Measurements from ENCODE around the gene ANXA10. TPM values are rescaled to one million over a fixed set of nuclear protein-coding genes. Genes with fewer than 3 reads are reported as not detected.
"Not testable (repeated sequence)": the region's sequence is repeated elsewhere in the genome, so short reads cannot be mapped to it uniquely, and the experiment has no call there.

The ANXA10 gene
- total RNA-seq, 1 donor, result 1.1 TPM

DNA sequence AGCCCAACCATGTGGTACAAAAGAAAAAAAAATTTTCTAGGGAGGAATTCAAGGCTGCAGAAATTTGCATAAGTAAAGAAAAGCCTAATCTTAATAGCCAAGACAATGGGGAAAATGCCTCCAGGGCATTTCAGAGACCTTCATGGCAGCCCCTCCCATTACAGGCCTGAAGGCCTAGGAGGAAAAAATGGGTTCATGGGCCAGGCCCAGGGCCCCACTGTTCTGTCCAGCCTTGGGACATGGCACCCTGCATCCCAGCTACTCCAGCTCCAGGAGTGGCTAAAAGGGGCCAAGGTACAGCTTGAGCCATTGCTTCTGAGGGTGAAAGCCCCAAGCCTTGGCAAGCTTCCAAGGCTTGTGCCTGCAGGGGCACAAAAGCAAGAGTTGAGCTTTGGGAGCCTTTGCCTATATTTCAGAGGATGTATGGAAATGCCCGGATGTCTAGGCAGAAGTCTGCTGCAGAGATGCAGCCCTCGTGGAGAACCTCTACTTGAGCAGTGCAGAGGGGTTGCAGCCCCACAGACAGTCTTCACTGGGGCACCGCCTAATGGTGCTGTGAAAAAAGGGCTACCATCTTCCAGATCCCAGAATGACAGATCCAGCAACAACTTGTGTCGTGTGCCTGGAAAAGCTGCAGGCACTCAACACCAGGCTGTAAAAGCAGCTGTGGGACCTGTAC lies 111.0 kb downstream of the ANXA10 start:
- H3K36me3 ChIP-seq (ENCODE audit: insufficient read depth, low read length), result no peaks in the 10 kb centered on the region
- no peaks in the 10 kb centered on the region for H3K27me3 ChIP-seq (ENCODE audit: insufficient read depth, low read length)
- H3K4me1 ChIP-seq (ENCODE audit: insufficient read depth, low read length), result no peaks in the 10 kb centered on the region
- H3K79me2 ChIP-seq (ENCODE audit: insufficient read depth, low read length), result no peaks in the 10 kb centered on the region
- no peak overlapping the region for H2AFZ ChIP-seq (ENCODE audit: low read length)
- no peak for DNase-seq (ENCODE audit: insufficient read length, low spot score, missing footprints)
- H3K4me3 ChIP-seq (ENCODE audit: insufficient read depth, low read length), result no peak overlapping the region
- no peak overlapping the region for H3K4me2 ChIP-seq (ENCODE audit: insufficient read depth, low read length)
- TF ChIP-seq, protein P1, sequence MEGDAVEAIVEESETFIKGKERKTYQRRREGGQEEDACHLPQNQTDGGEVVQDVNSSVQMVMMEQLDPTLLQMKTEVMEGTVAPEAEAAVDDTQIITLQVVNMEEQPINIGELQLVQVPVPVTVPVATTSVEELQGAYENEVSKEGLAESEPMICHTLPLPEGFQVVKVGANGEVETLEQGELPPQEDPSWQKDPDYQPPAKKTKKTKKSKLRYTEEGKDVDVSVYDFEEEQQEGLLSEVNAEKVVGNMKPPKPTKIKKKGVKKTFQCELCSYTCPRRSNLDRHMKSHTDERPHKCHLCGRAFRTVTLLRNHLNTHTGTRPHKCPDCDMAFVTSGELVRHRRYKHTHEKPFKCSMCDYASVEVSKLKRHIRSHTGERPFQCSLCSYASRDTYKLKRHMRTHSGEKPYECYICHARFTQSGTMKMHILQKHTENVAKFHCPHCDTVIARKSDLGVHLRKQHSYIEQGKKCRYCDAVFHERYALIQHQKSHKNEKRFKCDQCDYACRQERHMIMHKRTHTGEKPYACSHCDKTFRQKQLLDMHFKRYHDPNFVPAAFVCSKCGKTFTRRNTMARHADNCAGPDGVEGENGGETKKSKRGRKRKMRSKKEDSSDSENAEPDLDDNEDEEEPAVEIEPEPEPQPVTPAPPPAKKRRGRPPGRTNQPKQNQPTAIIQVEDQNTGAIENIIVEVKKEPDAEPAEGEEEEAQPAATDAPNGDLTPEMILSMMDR (IDR thresholded peaks at IDR 0.05; ENCODE audit: extremely low read depth, low read depth, low read length), result no peak
- H4K20me1 ChIP-seq (ENCODE audit: insufficient read depth, low read length), result no peaks in the 10 kb centered on the region
- peaks cover 8% of the 10 kb centered on the region for H3K9me3 ChIP-seq (ENCODE audit: low read depth, low read length)
- H3K27ac ChIP-seq (ENCODE audit: low read depth, low read length), result no peak overlapping the region

DNA sequence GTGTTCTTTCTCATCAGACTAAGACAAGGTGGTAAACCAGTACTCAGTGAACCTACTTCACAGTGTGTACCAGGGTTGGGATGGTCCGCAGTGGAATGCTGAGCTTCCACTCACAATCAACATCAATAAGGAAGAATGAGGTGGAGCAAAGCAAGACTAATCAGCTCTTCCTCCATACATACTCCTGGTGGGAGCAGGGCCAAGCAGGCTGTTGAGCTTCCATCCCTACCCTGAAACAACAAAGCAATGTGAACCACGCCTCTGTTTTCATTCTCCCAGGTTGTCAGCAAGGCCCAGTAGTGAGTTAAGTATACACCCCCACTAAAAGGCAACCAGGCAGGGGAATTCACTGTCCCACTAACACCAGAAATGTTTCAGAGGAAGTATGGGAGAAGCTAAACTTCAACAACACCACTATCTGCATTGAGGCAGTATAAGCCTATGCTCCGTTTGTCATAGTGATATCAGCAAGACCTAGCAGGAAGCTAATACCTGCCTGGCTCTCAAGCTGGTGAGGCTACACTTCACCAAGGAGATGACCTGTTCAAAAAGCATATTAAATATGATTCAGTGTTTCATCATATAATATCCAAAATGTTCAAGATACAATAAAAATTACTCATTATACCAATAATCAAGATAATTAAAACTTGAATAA lies 116.7 kb downstream of the ANXA10 start:
- H2AFZ ChIP-seq (ENCODE audit: low read length), result no peak overlapping the region
- H3K4me2 ChIP-seq (ENCODE audit: insufficient read depth, low read length), result no peak overlapping the region
- H3K79me2 ChIP-seq (ENCODE audit: insufficient read depth, low read length), result no peaks in the 10 kb centered on the region
- no peaks in the 10 kb centered on the region for H3K4me1 ChIP-seq (ENCODE audit: insufficient read depth, low read length)
- TF ChIP-seq, protein P1 (IDR thresholded peaks at IDR 0.05; ENCODE audit: extremely low read depth, low read depth, low read length), result no peak
- no peaks in the 10 kb centered on the region for H3K9me3 ChIP-seq (ENCODE audit: low read depth, low read length)
- H3K27me3 ChIP-seq (ENCODE audit: insufficient read depth, low read length), result no peaks in the 10 kb centered on the region
- no peaks in the 10 kb centered on the region for H4K20me1 ChIP-seq (ENCODE audit: insufficient read depth, low read length)
- H3K36me3 ChIP-seq (ENCODE audit: insufficient read depth, low read length), result no peaks in the 10 kb centered on the region
- no peak for DNase-seq (ENCODE audit: insufficient read length, low spot score, missing footprints)
- no peak overlapping the region for H3K27ac ChIP-seq (ENCODE audit: low read depth, low read length)
- no peak overlapping the region for H3K4me3 ChIP-seq (ENCODE audit: insufficient read depth, low read length)

DNA sequence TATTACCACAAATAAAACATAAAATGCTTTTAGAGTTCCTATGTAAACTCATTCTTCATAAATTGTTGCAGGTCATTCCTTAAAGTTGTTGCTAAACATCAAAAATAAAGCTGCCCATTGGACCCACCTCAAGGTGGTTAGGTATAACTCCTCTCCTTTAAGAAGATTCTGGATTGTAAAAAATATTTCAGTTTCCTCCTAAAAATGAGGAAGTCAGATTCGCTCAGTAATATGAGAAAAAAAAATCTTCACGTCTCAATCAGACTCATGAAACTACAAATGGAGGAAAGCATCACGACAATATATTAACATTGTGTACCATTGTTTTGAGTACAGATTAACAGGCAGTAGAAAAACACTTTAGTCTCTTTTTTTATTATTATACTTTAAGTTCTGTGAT lies 120.3 kb downstream of the ANXA10 start:
- TF ChIP-seq, protein P1 (IDR thresholded peaks at IDR 0.05; ENCODE audit: extremely low read depth, low read depth, low read length), result no peak
- DNase-seq (ENCODE audit: insufficient read length, low spot score, missing footprints), result no peak
- no peak overlapping the region for H3K4me2 ChIP-seq (ENCODE audit: insufficient read depth, low read length)
- no peaks in the 10 kb centered on the region for H4K20me1 ChIP-seq (ENCODE audit: insufficient read depth, low read length)
- H3K4me3 ChIP-seq (ENCODE audit: insufficient read depth, low read length), result no peak overlapping the region
- H3K9me3 ChIP-seq (ENCODE audit: low read depth, low read length), result no peaks in the 10 kb centered on the region
- no peaks in the 10 kb centered on the region for H3K27me3 ChIP-seq (ENCODE audit: insufficient read depth, low read length)
- no peaks in the 10 kb centered on the region for H3K36me3 ChIP-seq (ENCODE audit: insufficient read depth, low read length)
- no peaks in the 10 kb centered on the region for H3K4me1 ChIP-seq (ENCODE audit: insufficient read depth, low read length)
- no peaks in the 10 kb centered on the region for H3K79me2 ChIP-seq (ENCODE audit: insufficient read depth, low read length)
- H3K27ac ChIP-seq (ENCODE audit: low read depth, low read length), result no peak overlapping the region
- no peak overlapping the region for H2AFZ ChIP-seq (ENCODE audit: low read length)

DNA sequence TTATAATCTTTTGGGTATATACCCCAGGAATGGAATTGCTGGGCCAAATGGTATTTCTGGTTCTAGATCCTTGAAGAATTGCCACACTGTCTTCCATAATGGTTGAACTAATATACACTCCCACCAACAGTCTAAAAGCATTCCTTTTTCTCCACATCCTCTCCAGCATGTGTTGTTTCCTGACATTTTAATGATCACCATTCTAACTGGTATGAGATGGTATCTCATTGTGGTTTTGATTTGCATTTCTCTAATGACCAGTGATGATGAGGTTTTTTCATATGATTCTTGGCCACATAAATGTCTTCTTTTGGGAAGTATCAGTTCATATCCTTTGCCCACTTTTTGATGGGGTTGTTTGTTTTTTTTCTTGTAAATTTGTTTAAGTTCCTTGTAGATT lies 121.2 kb downstream of the ANXA10 start:
- H4K20me1 ChIP-seq (ENCODE audit: insufficient read depth, low read length); H3K79me2 ChIP-seq (ENCODE audit: insufficient read depth, low read length); DNase-seq (ENCODE audit: insufficient read length, low spot score, missing footprints); H3K36me3 ChIP-seq (ENCODE audit: insufficient read depth, low read length); H3K27ac ChIP-seq (ENCODE audit: low read depth, low read length); H3K4me1 ChIP-seq (ENCODE audit: insufficient read depth, low read length); H3K27me3 ChIP-seq (ENCODE audit: insufficient read depth, low read length); H3K9me3 ChIP-seq (ENCODE audit: low read depth, low read length); H3K4me3 ChIP-seq (ENCODE audit: insufficient read depth, low read length); H3K4me2 ChIP-seq (ENCODE audit: insufficient read depth, low read length); H2AFZ ChIP-seq (ENCODE audit: low read length): not testable (repeated sequence)

Data from osteoblast (primary cell).